Measurements from ENCODE around the gene KIRREL3. TPM values are rescaled to one million over a fixed set of nuclear protein-coding genes. Genes with fewer than 3 reads are reported as not detected.

The KIRREL3 gene
- total RNA-seq (2012; rRNA removed) (10.9 and 12.8 TPM in 2 replicates), polyA plus RNA-seq (2012; rRNA removed) (15.9 and 18.5 TPM in 2 replicates), Bru-seq, nascent RNA (percentile 69 among the genes with signal in this experiment), BruChase-seq, experiment 1, labeled RNA remaining after a 6-hour chase (percentile 66 among the genes with signal in this experiment), BruChase-seq, experiment 2, labeled RNA remaining after a 2-hour chase (percentile 90 among the genes with signal in this experiment)
- polyA plus RNA-seq (2012; cell fraction: cytosol; rRNA removed): 8.7 and 13.0 TPM in 2 replicates
- polyA plus RNA-seq (2012; cell fraction: nucleus; rRNA removed; ENCODE audit: low replicate concordance): 13.3 and 27.3 TPM in 2 replicates
- long read RNA-seq, partial matches to known transcripts: 0 of 9 reads
- long read RNA-seq, other reads (novel, unspliced or antisense): 9 of 9 reads

- Histone ChIP-seq H3K79me1 (ENCODE audit: low read depth in 1 of 2, low read length in 2 of 2) (peaks cover 16 to 51% of the 10 kb centered on the region in 2 experiments), H3K27ac (ENCODE audit: insufficient read depth, low read length) (peak within 1 kb of the TSS; percentile 50), H4K5ac (ENCODE audit: low read depth, low read length) (peak within 1 kb of the TSS; percentile 30; the same call in 1 of the 2 replicates), H3K9me3 (ENCODE audit: control insufficient read depth, insufficient read depth, low read length) (no peaks in the 10 kb centered on the region), H3K4me1 (ENCODE audit: control insufficient read depth, insufficient read depth, low read length) (peaks cover 25% of the 10 kb centered on the region), H3K18ac (ENCODE audit: low read depth, low read length) (peak within 1 kb of the TSS; percentile 46), H3K9ac (ENCODE audit: low read depth, low read length) (peak within 1 kb of the TSS; percentile 71), H2AK5ac (ENCODE audit: low read depth, low read length) (peak within 1 kb of the TSS; percentile 35), H3K36me3 (ENCODE audit: control insufficient read depth, insufficient read depth, low read length) (no peaks in the 10 kb centered on the region), H4K20me1 (ENCODE audit: insufficient read depth, low read length) (no peaks in the 10 kb centered on the region), H2AFZ (replicated peaks; ENCODE audit: low read length, poor library complexity) (peak within 1 kb of the TSS; percentile 89), H2BK15ac (ENCODE audit: low read depth, low read length) (peak within 1 kb of the TSS; percentile 38; the same call in 1 of the 3 replicates), H3K14ac (replicated peaks; ENCODE audit: low read depth, low read length) (peak within 1 kb of the TSS; percentile 64), H2BK5ac (ENCODE audit: low read depth, low read length, poor library complexity, severe bottlenecking) (peak within 1 kb of the TSS; percentile 77), H3K4ac (ENCODE audit: low read depth, low read length) (peak within 1 kb of the TSS; percentile 80), H3K23ac (ENCODE audit: low read depth, low read length) (peak within 1 kb of the TSS; percentile 84), H2AK9ac (replicated peaks; ENCODE audit: low read depth, low read length, poor library complexity) (peak within 1 kb of the TSS; percentile 87), H4K8ac (ENCODE audit: low read depth in 2 of 2, low read length in 2 of 2) (peak within 1 kb of the TSS; percentile 6 to 62), H3K27me3 (ENCODE audit: control insufficient read depth, insufficient read depth, low read length) (peaks cover 2% of the 10 kb centered on the region; the same call in 1 of the 2 replicates), H2BK120ac (ENCODE audit: low read depth, low read length) (peak within 1 kb of the TSS; percentile 93), H2BK20ac (ENCODE audit: low read depth, low read length) (peak within 1 kb of the TSS; percentile 65), H4K91ac (ENCODE audit: insufficient read depth, low read depth, low read length) (peak within 1 kb of the TSS; percentile 65), H3K56ac (ENCODE audit: extremely low read depth, insufficient read depth, low read length) (peak within 1 kb of the TSS; percentile 41; the same call in 1 of the 2 replicates), H3K9me1 (ENCODE audit: insufficient read depth, low read length) (peaks cover 15% of the 10 kb centered on the region), H3K4me2 (ENCODE audit: low read depth, low read length) (peak within 1 kb of the TSS; percentile 93), H3K4me3 (ENCODE audit: insufficient read depth, low read depth, low read length) (peak within 1 kb of the TSS; percentile 88)
- ChIA-PET CTCF (interaction anchor here (1.0 to 1.5 kb wide), 3 partner anchors 10 to 224 kb away, joined by 3 to 4 read pairs (median 3); no protein-coding TSS in a partner anchor), POLR2A (ENCODE audit: unreplicated experiment) (no interaction called here)
- dilution Hi-C loops (cut with HindIII; ENCODE audit: low sequenced_read_pairs, unreplicated experiment) (no loop called here), in situ Hi-C loops (cut with MboI; ENCODE audit: low sequenced_read_pairs) (no loop called here), intact Hi-C loops (cut with micrococcal nuclease) (no loop called here)
- ATAC-seq (ENCODE audit: low read depth) (peak; percentile 66), DNase-seq (peak; percentile 40)
- TF ChIP-seq NFE2L2 (IDR thresholded peaks at IDR 0.05; ENCODE audit: low read depth, low read length) (no peak), CHD1 (IDR thresholded peaks at IDR 0.05; ENCODE audit: low read depth, low read length) (peak; percentile 78; the same call in 1 of the 2 replicates), MAFK (IDR thresholded peaks at IDR 0.05; ENCODE audit: low read depth, low read length) (no peak), POLR2A (IDR thresholded peaks at IDR 0.05; ENCODE audit: low read depth, low read length) (peak; percentile 69; the same call in 1 of the 2 replicates)
- TSS peak; percentile 26 for BruUV-seq (replicated peaks)
- 0% methylated on average over 8 of the region's 42 CpGs; no CpG with 5 or more reads in 1 of the 2 experiments for whole genome bisulfite sequencing, 2 experiments (ENCODE audit: extremely low coverage in 2 of 2, insufficient read length in 1 of 2)
Observed at GRCh38 chr11:127000291-127000968, at the start of gene KIRREL3. TSS of gene KIRREL3 (minus strand) at chr11:127000770.

Measured in IMR-90 (cell line).